ENCODE results near the gene RDH13. TPM values are rescaled to one million over a fixed set of nuclear protein-coding genes. Genes with fewer than 3 reads are reported as not detected.

The RDH13 gene
- polyA plus RNA-seq, 1 of the 3 experiments (the other 2 are of a cell fraction), result 9.6 TPM

DNA sequence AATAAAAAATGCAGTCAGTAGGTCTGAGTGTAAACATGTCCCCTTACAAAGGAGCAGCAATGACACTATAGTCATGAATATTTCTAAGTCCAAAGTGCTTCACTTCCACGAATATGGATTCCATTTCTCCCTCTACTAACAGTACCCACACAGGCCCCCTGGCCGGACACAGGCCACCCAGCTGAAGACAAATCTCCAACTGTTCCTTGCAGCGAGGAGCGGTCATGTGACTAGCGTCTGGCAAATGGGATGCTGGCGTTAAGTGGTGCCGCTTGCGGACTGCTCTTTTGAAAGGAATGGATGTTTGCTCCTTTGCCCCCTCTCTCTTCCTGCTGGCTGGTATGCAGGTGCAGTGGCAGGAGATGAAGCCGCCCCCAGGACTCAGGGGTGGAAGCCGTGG lies 38.3 kb upstream of the RDH13 start:
- no peak overlapping the region for H3K4me3 ChIP-seq (ENCODE audit: low read depth in 2 of 2, low read length in 1 of 2)
- ChIA-PET CTCF (interaction anchor here (2.9 kb wide), 1 partner anchor 13 kb away, joined by 14 read pairs; no protein-coding TSS in a partner anchor), POLR2A (no interaction called here)
- no peaks in the 10 kb centered on the region for H3F3A ChIP-seq (replicated peaks; ENCODE audit: insufficient read depth)
- peaks cover 29% of the 10 kb centered on the region for H3K79me2 ChIP-seq (ENCODE audit: insufficient read depth)
- DNase-seq, result no peak
- H4K20me1 ChIP-seq (ENCODE audit: insufficient read depth), result 0 out of 2 replicates have a peak, but pooled peaks cover 6% of the 10 kb centered on the region
- no peak for TF ChIP-seq ELF1 (IDR thresholded peaks at IDR 0.05)
- TF ChIP-seq, protein P1, sequence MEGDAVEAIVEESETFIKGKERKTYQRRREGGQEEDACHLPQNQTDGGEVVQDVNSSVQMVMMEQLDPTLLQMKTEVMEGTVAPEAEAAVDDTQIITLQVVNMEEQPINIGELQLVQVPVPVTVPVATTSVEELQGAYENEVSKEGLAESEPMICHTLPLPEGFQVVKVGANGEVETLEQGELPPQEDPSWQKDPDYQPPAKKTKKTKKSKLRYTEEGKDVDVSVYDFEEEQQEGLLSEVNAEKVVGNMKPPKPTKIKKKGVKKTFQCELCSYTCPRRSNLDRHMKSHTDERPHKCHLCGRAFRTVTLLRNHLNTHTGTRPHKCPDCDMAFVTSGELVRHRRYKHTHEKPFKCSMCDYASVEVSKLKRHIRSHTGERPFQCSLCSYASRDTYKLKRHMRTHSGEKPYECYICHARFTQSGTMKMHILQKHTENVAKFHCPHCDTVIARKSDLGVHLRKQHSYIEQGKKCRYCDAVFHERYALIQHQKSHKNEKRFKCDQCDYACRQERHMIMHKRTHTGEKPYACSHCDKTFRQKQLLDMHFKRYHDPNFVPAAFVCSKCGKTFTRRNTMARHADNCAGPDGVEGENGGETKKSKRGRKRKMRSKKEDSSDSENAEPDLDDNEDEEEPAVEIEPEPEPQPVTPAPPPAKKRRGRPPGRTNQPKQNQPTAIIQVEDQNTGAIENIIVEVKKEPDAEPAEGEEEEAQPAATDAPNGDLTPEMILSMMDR (IDR thresholded peaks at IDR 0.05), result no peak
- no peak for TF ChIP-seq CHD2 (IDR thresholded peaks at IDR 0.05; ENCODE audit: low read length, partially characterized antibody)
- TF ChIP-seq, protein P2, sequence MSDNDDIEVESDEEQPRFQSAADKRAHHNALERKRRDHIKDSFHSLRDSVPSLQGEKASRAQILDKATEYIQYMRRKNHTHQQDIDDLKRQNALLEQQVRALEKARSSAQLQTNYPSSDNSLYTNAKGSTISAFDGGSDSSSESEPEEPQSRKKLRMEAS (IDR thresholded peaks at IDR 0.05; ENCODE audit: low read depth), result no peak
- no peak for TF ChIP-seq REST (IDR thresholded peaks at IDR 0.05; ENCODE audit: low read depth, low read length)
- no peak for TF ChIP-seq JUND (IDR thresholded peaks at IDR 0.05)
- no peak for TF ChIP-seq GATA2 (CRISPR knock-in tag; IDR thresholded peaks at IDR 0.05)
- no peak for TF ChIP-seq TCF12 (IDR thresholded peaks at IDR 0.05)
- no peak for TF ChIP-seq RCOR1 (IDR thresholded peaks at IDR 0.05; ENCODE audit: low read length)
- TF ChIP-seq ZBTB33 (IDR thresholded peaks at IDR 0.05; ENCODE audit: borderline replicate concordance, low read depth), result no peak
- TF ChIP-seq FOXM1 (IDR thresholded peaks at IDR 0.05; ENCODE audit: low read depth), result no peak
- TF ChIP-seq POLR2AphosphoS5 (IDR thresholded peaks at IDR 0.05; ENCODE audit: low read depth, low read length), result no peak
- TF ChIP-seq MEF2A (IDR thresholded peaks at IDR 0.05; ENCODE audit: borderline replicate concordance, low read depth), result no peak
- TF ChIP-seq NFIC (IDR thresholded peaks at IDR 0.05; ENCODE audit: borderline replicate concordance), result no peak
- no peak for TF ChIP-seq FOSL2 (IDR thresholded peaks at IDR 0.05; ENCODE audit: borderline replicate concordance, low read depth)
- no peak for TF ChIP-seq RXRA (IDR thresholded peaks at IDR 0.05; ENCODE audit: borderline replicate concordance, low read depth)
- no peak for TF ChIP-seq FOXJ3 (CRISPR knock-in tag; IDR thresholded peaks at IDR 0.05)
- no peak for TF ChIP-seq IRF3 (IDR thresholded peaks at IDR 0.05; ENCODE audit: low read depth, low read length)
- no peak for TF ChIP-seq EP300 (IDR thresholded peaks at IDR 0.05; ENCODE audit: borderline replicate concordance in 1 of 2, low read depth in 1 of 2, low read length in 1 of 2)
- no peak for TF ChIP-seq SIN3A (IDR thresholded peaks at IDR 0.05; ENCODE audit: borderline replicate concordance, low read depth, low read length)
- H3K9me3 ChIP-seq, result no peaks in the 10 kb centered on the region
- no peak overlapping the region; a peak in 1 of 4 replicates for H3K27ac ChIP-seq (ENCODE audit: low read depth in 2 of 2, low read length in 1 of 2)
- no peaks in the 10 kb centered on the region for H3K4me1 ChIP-seq (ENCODE audit: control insufficient read depth in 1 of 2, insufficient read depth in 2 of 2, low read depth in 1 of 2, low read length in 1 of 2)
- peaks cover 23 to 30% of the 10 kb centered on the region in 2 experiments for H3K36me3 ChIP-seq (replicated peaks in 1 of 2; ENCODE audit: control insufficient read depth in 1 of 2, insufficient read depth in 2 of 2, low read length in 1 of 2)
- no peak overlapping the region for H3K9ac ChIP-seq
- no peaks in the 10 kb centered on the region for H3K9me2 ChIP-seq
- no peak overlapping the region for H2AFZ ChIP-seq (ENCODE audit: low read depth)
- WGBS (ENCODE audit: low lambda C conversion rate), result 84% methylated on average over 10 of the region's 10 CpGs
- H3K27me3 ChIP-seq (ENCODE audit: insufficient read depth), result no peaks in the 10 kb centered on the region
- no peak overlapping the region for H3K4me2 ChIP-seq
